GM13976 (cell line): ENCODE results near the gene NUP62.
"Not testable (repeated sequence)": the region's sequence is repeated elsewhere in the genome, so short reads cannot be mapped to it uniquely, and the experiment has no call there.

Experiments
- DNase-seq: peaks from one replicate; pipeline ENCODE4 v3.0.0; 2012; ENCODE audit warnings: low spot score
- in situ Hi-C: fragments of 300-500 bp; cut with MboI; formaldehyde crosslinking; loops from one replicate; pipeline ENCODE4 v1.12.0; 2022; ENCODE audit warnings: low sequenced_read_pairs, mixed read lengths, inconsistent platforms; ENCODE audit not compliant: unreplicated experiment
- TF ChIP-seq, protein P1 (sequence below): IDR thresholded peaks from 2 replicates; pipeline ENCODE4 v1.5.1; 2012; ENCODE audit warnings: borderline replicate concordance, mild to moderate bottlenecking; ENCODE audit not compliant: insufficient read depth; ENCODE audit errors: extremely low read depth, missing control alignments, control extremely low read depth

Gene NUP62

DNA sequence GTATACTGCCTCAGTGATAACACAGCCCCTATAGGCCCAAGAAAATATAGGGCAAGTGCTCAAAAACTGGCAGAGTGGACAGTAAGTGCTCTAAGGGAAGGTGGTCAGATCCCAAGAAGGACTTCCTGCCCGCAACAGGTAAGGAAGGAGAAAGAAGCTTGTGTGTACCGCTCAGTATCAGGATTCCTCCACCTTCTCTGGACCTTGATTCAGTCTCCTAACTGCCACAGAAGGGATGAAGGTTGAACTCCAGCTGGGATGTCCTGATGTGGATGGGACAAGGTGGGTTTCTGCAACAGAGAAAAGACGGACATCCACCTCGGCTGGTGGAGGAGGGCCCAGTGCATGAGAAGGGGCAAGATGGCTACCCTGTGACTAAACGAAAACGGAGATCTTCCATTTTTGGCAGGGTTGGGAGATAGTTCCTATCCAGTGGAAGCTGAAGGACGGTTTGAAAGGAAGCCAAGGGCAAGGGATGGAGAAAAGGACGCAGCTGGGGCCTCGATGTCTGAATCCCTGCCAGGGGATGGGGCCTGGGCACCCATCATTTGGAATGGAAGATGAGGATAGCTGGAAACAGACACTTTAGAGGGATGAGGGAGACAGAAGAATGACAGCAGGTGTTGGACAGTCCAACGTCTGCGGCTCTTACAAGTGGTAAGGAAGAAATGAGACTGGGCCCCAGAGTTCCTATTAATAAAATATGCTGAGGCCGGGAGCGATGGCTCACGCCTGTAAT lies 1.6 kb downstream of the NUP62 start:
- TF ChIP-seq, protein P1, sequence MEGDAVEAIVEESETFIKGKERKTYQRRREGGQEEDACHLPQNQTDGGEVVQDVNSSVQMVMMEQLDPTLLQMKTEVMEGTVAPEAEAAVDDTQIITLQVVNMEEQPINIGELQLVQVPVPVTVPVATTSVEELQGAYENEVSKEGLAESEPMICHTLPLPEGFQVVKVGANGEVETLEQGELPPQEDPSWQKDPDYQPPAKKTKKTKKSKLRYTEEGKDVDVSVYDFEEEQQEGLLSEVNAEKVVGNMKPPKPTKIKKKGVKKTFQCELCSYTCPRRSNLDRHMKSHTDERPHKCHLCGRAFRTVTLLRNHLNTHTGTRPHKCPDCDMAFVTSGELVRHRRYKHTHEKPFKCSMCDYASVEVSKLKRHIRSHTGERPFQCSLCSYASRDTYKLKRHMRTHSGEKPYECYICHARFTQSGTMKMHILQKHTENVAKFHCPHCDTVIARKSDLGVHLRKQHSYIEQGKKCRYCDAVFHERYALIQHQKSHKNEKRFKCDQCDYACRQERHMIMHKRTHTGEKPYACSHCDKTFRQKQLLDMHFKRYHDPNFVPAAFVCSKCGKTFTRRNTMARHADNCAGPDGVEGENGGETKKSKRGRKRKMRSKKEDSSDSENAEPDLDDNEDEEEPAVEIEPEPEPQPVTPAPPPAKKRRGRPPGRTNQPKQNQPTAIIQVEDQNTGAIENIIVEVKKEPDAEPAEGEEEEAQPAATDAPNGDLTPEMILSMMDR = no peak
- in situ Hi-C loops = loop anchor here (25.0 kb wide), 1 partner anchor 210 kb away; no protein-coding TSS in a partner anchor
- no peak for DNase-seq

DNA sequence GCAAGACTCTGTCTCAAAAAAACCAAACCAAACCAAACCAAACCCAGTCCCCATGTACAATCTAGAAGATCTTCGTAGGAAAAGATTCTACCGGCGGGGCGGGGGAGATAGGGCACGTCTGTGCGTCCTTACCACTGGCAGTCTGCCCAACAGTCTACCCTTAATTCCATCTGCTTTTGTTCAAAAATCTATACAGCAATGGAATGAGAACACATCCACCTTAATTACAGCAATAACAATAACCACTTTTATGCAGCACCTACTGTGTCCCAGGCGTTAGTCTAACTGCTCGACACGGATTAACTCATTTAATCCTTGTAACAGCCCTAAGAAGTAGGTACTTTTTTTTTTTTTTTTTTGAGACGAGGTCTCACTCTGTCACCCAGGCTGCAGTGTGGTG lies 2.8 kb downstream of the NUP62 start:
- no peak for DNase-seq
- TF ChIP-seq, protein P1 = no peak
- in situ Hi-C loops = loop anchor here (25.0 kb wide), 1 partner anchor 211 kb away; no protein-coding TSS in a partner anchor

- in situ Hi-C loops = loop anchor here (25.0 kb wide), 1 partner anchor 212 kb away; no protein-coding TSS in a partner anchor
- TF ChIP-seq, protein P1 = no peak
- DNase-seq = no peak
Observed at GRCh38 chr19:49925486-49925885, 3.8 kb downstream of the NUP62 start.

GRCh38 chr19:49924881-49925210 lies 4.5 kb downstream of the NUP62 start:
- in situ Hi-C loops = loop anchor here (25.0 kb wide), 1 partner anchor 212 kb away; no protein-coding TSS in a partner anchor
- DNase-seq = not testable (repeated sequence)

- TF ChIP-seq, protein P1 = no peak
- no peak for DNase-seq
- in situ Hi-C loops = no loop called here
Observed at GRCh38 chr19:49924004-49924880, 5.1 kb downstream of the NUP62 start.

- DNase-seq = no peak
- TF ChIP-seq, protein P1 = no peak
- in situ Hi-C loops = no loop called here
Observed at GRCh38 chr19:49923055-49924003, 6.0 kb downstream of the NUP62 start.
